Measurements from ENCODE around the gene GPNMB.
"Not testable (repeated sequence)": the region's sequence is repeated elsewhere in the genome, so short reads cannot be mapped to it uniquely, and the experiment has no call there.

Gene GPNMB

GRCh38 chr7:23246555-23246954, at the start of gene GPNMB:
Gene GPNMB (plus strand): TSS chr7:23246775. CDS start chr7:23246858, 83 bp downstream.
- ChIA-PET POLR2A (interaction anchor here (1.0 kb wide), 1 partner anchor 13 kb away, joined by 3 read pairs; no protein-coding TSS in a partner anchor), CTCF (interaction anchor here (1.2 to 3.0 kb wide), 6 partner anchors 13 to 61 kb away, joined by 3 to 20 read pairs (median 8); no protein-coding TSS in a partner anchor)
- TF ChIP-seq CTCF (IDR thresholded peaks at IDR 0.05; ENCODE audit: insufficient read depth, low read length, missing control alignments) = no peak
- peak within 1 kb of the TSS; percentile 57 for H3K4me3 ChIP-seq (ENCODE audit: low read depth, low read length)
- DNase-seq (ENCODE audit: low read depth, low spot score) = peak; percentile 93

DNA sequence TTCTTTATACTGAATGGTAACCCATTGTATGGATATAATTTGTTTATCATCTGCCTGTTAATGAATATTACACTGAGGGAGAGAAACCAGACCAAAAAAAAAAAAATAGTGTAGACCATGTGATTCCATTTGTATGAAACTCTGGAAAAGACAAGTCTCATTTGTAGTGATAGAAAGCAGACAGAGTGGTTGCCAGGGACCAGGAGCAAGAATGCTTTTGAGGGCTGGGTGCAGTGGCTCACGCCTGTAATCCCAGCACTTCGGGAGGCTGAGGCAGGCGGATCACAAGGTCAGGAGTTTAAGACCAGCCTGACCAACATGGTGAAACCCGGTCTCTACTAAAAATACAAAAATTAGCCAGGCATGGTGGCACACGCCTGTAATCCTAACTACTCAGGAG, 48.8 kb upstream of the GPNMB start:
- POLR2A ChIA-PET; DNase-seq (ENCODE audit: low read depth, low spot score); H3K4me3 ChIP-seq (ENCODE audit: low read depth, low read length): not testable (repeated sequence)
- CTCF ChIA-PET = interaction anchor here (0.7 to 2.0 kb wide), 2 partner anchors 9 to 13 kb away, joined by 3 to 9 read pairs; no protein-coding TSS in a partner anchor

DNA sequence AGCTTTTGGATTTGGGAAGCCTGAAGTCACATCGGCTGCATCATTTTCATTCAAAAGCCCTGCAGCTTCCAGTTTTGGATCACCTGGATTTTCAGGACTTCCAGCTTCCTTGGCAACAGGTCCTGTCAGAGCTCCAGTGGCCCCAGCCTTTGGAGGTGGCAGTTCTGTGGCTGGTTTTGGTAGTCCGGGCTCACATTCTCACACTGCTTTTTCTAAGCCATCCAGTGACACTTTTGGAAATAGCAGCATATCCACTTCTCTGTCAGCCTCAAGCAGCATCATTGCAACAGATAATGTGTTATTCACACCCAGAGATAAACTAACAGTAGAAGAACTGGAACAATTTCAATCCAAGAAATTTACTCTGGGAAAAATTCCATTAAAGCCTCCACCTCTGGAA, 46.2 kb upstream of the GPNMB start:
- DNase-seq (ENCODE audit: low read depth, low spot score) = no peak
- ChIA-PET CTCF (interaction anchor here (1.0 to 1.5 kb wide), 4 partner anchors 16 to 71 kb away, joined by 3 to 9 read pairs (median 4); no protein-coding TSS in a partner anchor), POLR2A (no interaction called here)
- no peak overlapping the region for H3K4me3 ChIP-seq (ENCODE audit: low read depth, low read length)
- TF ChIP-seq CTCF (IDR thresholded peaks at IDR 0.05; ENCODE audit: insufficient read depth, low read length, missing control alignments) = no peak

- no peak for TF ChIP-seq CTCF (IDR thresholded peaks at IDR 0.05; ENCODE audit: insufficient read depth, low read length, missing control alignments)
- CTCF ChIA-PET = no interaction called here
- POLR2A ChIA-PET = no interaction called here
- DNase-seq (ENCODE audit: low read depth, low spot score) = no peak
- no peak overlapping the region for H3K4me3 ChIP-seq (ENCODE audit: low read depth, low read length)
Observed at GRCh38 chr7:23204241-23204640, 42.3 kb upstream of the GPNMB start.

DNA sequence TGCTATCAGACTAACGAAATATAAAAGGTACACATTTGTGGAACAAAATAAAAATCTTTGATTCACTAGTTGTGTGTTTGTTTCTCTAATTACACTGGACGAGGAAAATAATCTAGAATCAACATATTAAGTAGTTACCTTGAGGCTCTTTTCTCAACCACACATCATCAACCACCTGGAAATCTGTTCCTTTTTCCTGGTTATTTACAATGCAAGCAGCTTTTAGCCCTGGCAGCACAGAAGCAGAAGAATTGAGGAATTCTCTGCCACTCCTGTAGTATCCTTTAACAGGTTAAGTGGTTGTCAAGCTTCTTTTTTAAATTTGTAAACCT, 41.0 kb upstream of the GPNMB start:
- POLR2A ChIA-PET = no interaction called here
- CTCF ChIA-PET = interaction anchor here (1.6 kb wide), 1 partner anchor 21 kb away, joined by 5 read pairs; no protein-coding TSS in a partner anchor
- H3K4me3 ChIP-seq (ENCODE audit: low read depth, low read length) = no peak overlapping the region
- no peak for DNase-seq (ENCODE audit: low read depth, low spot score)
- no peak for TF ChIP-seq CTCF (IDR thresholded peaks at IDR 0.05; ENCODE audit: insufficient read depth, low read length, missing control alignments)

- DNase-seq (ENCODE audit: low read depth, low spot score) = no peak
- H3K4me3 ChIP-seq (ENCODE audit: low read depth, low read length) = no peak overlapping the region
- no peak for TF ChIP-seq CTCF (IDR thresholded peaks at IDR 0.05; ENCODE audit: insufficient read depth, low read length, missing control alignments)
- ChIA-PET POLR2A (no interaction called here), CTCF (interaction anchor here (0.6 to 1.6 kb wide), 3 partner anchors 9 to 67 kb away, joined by 3 to 5 read pairs (median 3); no protein-coding TSS in a partner anchor)
Observed at GRCh38 chr7:23205909-23206767, 40.4 kb upstream of the GPNMB start.

All from AG04449 (cell line).